ENCODE results near the gene KIF11.

- no peak for TF ChIP-seq TRIM22 (IDR thresholded peaks at IDR 0.05)
- no peak for TF ChIP-seq ZNF260 (CRISPR knock-in tag; IDR thresholded peaks at IDR 0.05; ENCODE audit: borderline replicate concordance, low read depth)
- no peak for TF ChIP-seq ZSCAN21 (CRISPR knock-in tag; IDR thresholded peaks at IDR 0.05; ENCODE audit: borderline replicate concordance)
- no peak; the same call in 1 of the 2 replicates for TF ChIP-seq POLR2AphosphoS5 (IDR thresholded peaks at IDR 0.05; ENCODE audit: low read depth, low read length)
- peak; percentile 9; the same call in 1 of the 2 replicates for TF ChIP-seq TAF1 (CRISPR knock-in tag; IDR thresholded peaks at IDR 0.05)
- no peak for TF ChIP-seq JUNB (CRISPR knock-in tag; IDR thresholded peaks at IDR 0.05; ENCODE audit: borderline replicate concordance)
- no peak for TF ChIP-seq NFIB (CRISPR knock-in tag; IDR thresholded peaks at IDR 0.05; ENCODE audit: borderline replicate concordance)
- no peak for TF ChIP-seq CBX5 (CRISPR knock-in tag; IDR thresholded peaks at IDR 0.05; ENCODE audit: borderline replicate concordance)
- 0 out of 2 replicates have a peak, but pooled peaks have one; percentile 16 for TF ChIP-seq ZBTB43 (CRISPR knock-in tag; conservative IDR thresholded peaks at IDR 0.05)
- 0 out of 2 replicates have a peak, but pooled peaks have one; percentile 37 for TF ChIP-seq ZNF850 (CRISPR knock-in tag; conservative IDR thresholded peaks at IDR 0.05)
These were observed 97.4 kb downstream of the KIF11 start for GRCh38 chr10:92690211-92690914.

Measured in HepG2 (cell line).